ENCODE data around the gene GRID1.

Gene GRID1

GRCh38 chr10:86107131-86107530 lies 259.5 kb downstream of the GRID1 start:
- H3K36me3 ChIP-seq (ENCODE audit: low read depth) = no peaks in the 10 kb centered on the region
- DNase-seq (ENCODE audit: low spot score) = no peak
- H3K27ac ChIP-seq (ENCODE audit: poor library complexity, severe bottlenecking) = no peak overlapping the region
- no peaks in the 10 kb centered on the region for H3K27me3 ChIP-seq (ENCODE audit: insufficient read depth, poor library complexity, severe bottlenecking)
- no peaks in the 10 kb centered on the region for H3K9me3 ChIP-seq (ENCODE audit: severe bottlenecking)
- H3K4me3 ChIP-seq (ENCODE audit: severe bottlenecking) = no peak overlapping the region
- no peak for ATAC-seq (ENCODE audit: low read depth)
- H3K4me1 ChIP-seq (ENCODE audit: insufficient read depth, poor library complexity, severe bottlenecking) = no peaks in the 10 kb centered on the region
- no peak for TF ChIP-seq CTCF (IDR thresholded peaks at IDR 0.05; ENCODE audit: poor library complexity, severe bottlenecking)

- H3K27me3 ChIP-seq (ENCODE audit: insufficient read depth, poor library complexity, severe bottlenecking) = no peaks in the 10 kb centered on the region
- no peaks in the 10 kb centered on the region for H3K36me3 ChIP-seq (ENCODE audit: low read depth)
- H3K27ac ChIP-seq (ENCODE audit: poor library complexity, severe bottlenecking) = no peak overlapping the region
- no peaks in the 10 kb centered on the region for H3K4me1 ChIP-seq (ENCODE audit: insufficient read depth, poor library complexity, severe bottlenecking)
- no peak for DNase-seq (ENCODE audit: low spot score)
- H3K9me3 ChIP-seq (ENCODE audit: severe bottlenecking) = no peaks in the 10 kb centered on the region
- no peak overlapping the region for H3K4me3 ChIP-seq (ENCODE audit: severe bottlenecking)
- ATAC-seq (ENCODE audit: low read depth) = no peak
- no peak for TF ChIP-seq CTCF (IDR thresholded peaks at IDR 0.05; ENCODE audit: poor library complexity, severe bottlenecking)
These were observed 260.0 kb downstream of the GRID1 start for GRCh38 chr10:86106616-86107015.

- ATAC-seq (ENCODE audit: low read depth) = no peak
These were observed 261.0 kb downstream of the GRID1 start for GRCh38 chr10:86105640-86106039.

GRCh38 chr10:86105181-86105580 lies 261.4 kb downstream of the GRID1 start:
- Histone ChIP-seq H3K27ac (ENCODE audit: poor library complexity, severe bottlenecking) (no peak overlapping the region), H3K9me3 (ENCODE audit: severe bottlenecking) (no peaks in the 10 kb centered on the region), H3K4me1 (ENCODE audit: insufficient read depth, poor library complexity, severe bottlenecking) (no peaks in the 10 kb centered on the region), H3K36me3 (ENCODE audit: low read depth) (no peaks in the 10 kb centered on the region), H3K27me3 (ENCODE audit: insufficient read depth, poor library complexity, severe bottlenecking) (no peaks in the 10 kb centered on the region), H3K4me3 (ENCODE audit: severe bottlenecking) (no peak overlapping the region)
- no peak for DNase-seq (ENCODE audit: low spot score)
- no peak for ATAC-seq (ENCODE audit: low read depth)
- TF ChIP-seq CTCF (IDR thresholded peaks at IDR 0.05; ENCODE audit: poor library complexity, severe bottlenecking) = no peak

More at GRCh38 chr10:86105640-86106039, 261.0 kb downstream of the GRID1 start:
- H3K27me3 ChIP-seq (ENCODE audit: insufficient read depth, poor library complexity, severe bottlenecking) = no peaks in the 10 kb centered on the region
- no peaks in the 10 kb centered on the region for H3K4me1 ChIP-seq (ENCODE audit: insufficient read depth, poor library complexity, severe bottlenecking)
- H3K4me3 ChIP-seq (ENCODE audit: severe bottlenecking) = no peak overlapping the region
- no peaks in the 10 kb centered on the region for H3K36me3 ChIP-seq (ENCODE audit: low read depth)
- H3K9me3 ChIP-seq (ENCODE audit: severe bottlenecking) = no peaks in the 10 kb centered on the region
- TF ChIP-seq CTCF (IDR thresholded peaks at IDR 0.05; ENCODE audit: poor library complexity, severe bottlenecking) = no peak
- DNase-seq (ENCODE audit: low spot score) = no peak
- H3K27ac ChIP-seq (ENCODE audit: poor library complexity, severe bottlenecking) = no peak overlapping the region

- ATAC-seq (ENCODE audit: low read depth) (no peak), DNase-seq (ENCODE audit: low spot score) (no peak)
- H3K9me3 ChIP-seq (ENCODE audit: severe bottlenecking) = no peaks in the 10 kb centered on the region
- H3K27me3 ChIP-seq (ENCODE audit: insufficient read depth, poor library complexity, severe bottlenecking) = no peaks in the 10 kb centered on the region
- TF ChIP-seq CTCF (IDR thresholded peaks at IDR 0.05; ENCODE audit: poor library complexity, severe bottlenecking) = no peak
- no peak overlapping the region for H3K4me3 ChIP-seq (ENCODE audit: severe bottlenecking)
- no peaks in the 10 kb centered on the region for H3K4me1 ChIP-seq (ENCODE audit: insufficient read depth, poor library complexity, severe bottlenecking)
- no peak overlapping the region for H3K27ac ChIP-seq (ENCODE audit: poor library complexity, severe bottlenecking)
- H3K36me3 ChIP-seq (ENCODE audit: low read depth) = no peaks in the 10 kb centered on the region
These were observed 261.9 kb downstream of the GRID1 start for GRCh38 chr10:86104611-86105145.
